ENCODE results near the gene RCBTB2.

RCBTB2 gene

GRCh38 chr13:48501705-48502104, 31.2 kb downstream of the RCBTB2 start:
- Histone ChIP-seq H3K4me3 (ENCODE audit: low read length) (no peak overlapping the region), H3K4me1 (ENCODE audit: control insufficient read depth, low read depth, low read length) (peaks cover 8% of the 10 kb centered on the region), H3K27ac (ENCODE audit: low read length) (no peak overlapping the region), H3K9ac (ENCODE audit: low read length) (no peak overlapping the region), H3K9me3 (ENCODE audit: control insufficient read depth, low read depth, low read length) (no peaks in the 10 kb centered on the region), H3K36me3 (ENCODE audit: control insufficient read depth, low read depth, low read length) (peaks cover 3% of the 10 kb centered on the region), H3K27me3 (ENCODE audit: control insufficient read depth, insufficient read depth, low read length) (no peaks in the 10 kb centered on the region)

GRCh38 chr13:48500652-48501197, 32.2 kb downstream of the RCBTB2 start:
- peaks cover 13% of the 10 kb centered on the region for H3K4me1 ChIP-seq (ENCODE audit: control insufficient read depth, low read depth, low read length)
- H3K27ac ChIP-seq (ENCODE audit: low read length) = no peak overlapping the region
- H3K9me3 ChIP-seq (ENCODE audit: control insufficient read depth, low read depth, low read length) = no peaks in the 10 kb centered on the region
- no peak overlapping the region for H3K9ac ChIP-seq (ENCODE audit: low read length)
- no peak overlapping the region for H3K4me3 ChIP-seq (ENCODE audit: low read length)
- peaks cover 3% of the 10 kb centered on the region for H3K36me3 ChIP-seq (ENCODE audit: control insufficient read depth, low read depth, low read length)
- no peaks in the 10 kb centered on the region for H3K27me3 ChIP-seq (ENCODE audit: control insufficient read depth, insufficient read depth, low read length)

- H3K9ac ChIP-seq (ENCODE audit: low read length) = no peak overlapping the region
- no peaks in the 10 kb centered on the region for H3K27me3 ChIP-seq (ENCODE audit: control insufficient read depth, insufficient read depth, low read length)
- H3K9me3 ChIP-seq (ENCODE audit: control insufficient read depth, low read depth, low read length) = no peaks in the 10 kb centered on the region
- peaks cover 3% of the 10 kb centered on the region for H3K36me3 ChIP-seq (ENCODE audit: control insufficient read depth, low read depth, low read length)
- H3K4me1 ChIP-seq (ENCODE audit: control insufficient read depth, low read depth, low read length) = peaks cover 13% of the 10 kb centered on the region
- H3K4me3 ChIP-seq (ENCODE audit: low read length) = no peak overlapping the region
- no peak overlapping the region for H3K27ac ChIP-seq (ENCODE audit: low read length)
Observed at GRCh38 chr13:48497669-48498068, 35.2 kb downstream of the RCBTB2 start.

GRCh38 chr13:48496271-48497161, 36.4 kb downstream of the RCBTB2 start:
- Histone ChIP-seq H3K4me1 (ENCODE audit: control insufficient read depth, low read depth, low read length) (peaks cover 13% of the 10 kb centered on the region), H3K9me3 (ENCODE audit: control insufficient read depth, low read depth, low read length) (no peaks in the 10 kb centered on the region), H3K36me3 (ENCODE audit: control insufficient read depth, low read depth, low read length) (peaks cover 3% of the 10 kb centered on the region), H3K27me3 (ENCODE audit: control insufficient read depth, insufficient read depth, low read length) (no peaks in the 10 kb centered on the region), H3K9ac (ENCODE audit: low read length) (no peak overlapping the region), H3K27ac (ENCODE audit: low read length) (no peak overlapping the region), H3K4me3 (ENCODE audit: low read length) (no peak overlapping the region)

GRCh38 chr13:48494874-48495273, 38.0 kb downstream of the RCBTB2 start:
- Histone ChIP-seq H3K9me3 (ENCODE audit: control insufficient read depth, low read depth, low read length) (no peaks in the 10 kb centered on the region), H3K36me3 (ENCODE audit: control insufficient read depth, low read depth, low read length) (peaks cover under 1% of the 10 kb centered on the region), H3K27ac (ENCODE audit: low read length) (no peak overlapping the region), H3K4me1 (ENCODE audit: control insufficient read depth, low read depth, low read length) (peaks cover 13% of the 10 kb centered on the region), H3K4me3 (ENCODE audit: low read length) (no peak overlapping the region), H3K9ac (ENCODE audit: low read length) (no peak overlapping the region), H3K27me3 (ENCODE audit: control insufficient read depth, insufficient read depth, low read length) (no peaks in the 10 kb centered on the region)

GRCh38 chr13:48493851-48494250, 39.0 kb downstream of the RCBTB2 start:
- no peak overlapping the region for H3K27ac ChIP-seq (ENCODE audit: low read length)
- no peaks in the 10 kb centered on the region for H3K27me3 ChIP-seq (ENCODE audit: control insufficient read depth, insufficient read depth, low read length)
- H3K9me3 ChIP-seq (ENCODE audit: control insufficient read depth, low read depth, low read length) = no peaks in the 10 kb centered on the region
- no peak overlapping the region for H3K9ac ChIP-seq (ENCODE audit: low read length)
- H3K36me3 ChIP-seq (ENCODE audit: control insufficient read depth, low read depth, low read length) = peaks cover 9% of the 10 kb centered on the region
- H3K4me3 ChIP-seq (ENCODE audit: low read length) = no peak overlapping the region
- H3K4me1 ChIP-seq (ENCODE audit: control insufficient read depth, low read depth, low read length) = peaks cover 13% of the 10 kb centered on the region

GRCh38 chr13:48493066-48493765, 39.7 kb downstream of the RCBTB2 start:
- Histone ChIP-seq H3K27me3 (ENCODE audit: control insufficient read depth, insufficient read depth, low read length) (no peaks in the 10 kb centered on the region), H3K9ac (ENCODE audit: low read length) (no peak overlapping the region), H3K4me3 (ENCODE audit: low read length) (no peak overlapping the region)

GRCh38 chr13:48492470-48493065, 40.3 kb downstream of the RCBTB2 start:
- Histone ChIP-seq H3K36me3 (ENCODE audit: control insufficient read depth, low read depth, low read length) (peaks cover 9% of the 10 kb centered on the region), H3K27ac (ENCODE audit: low read length) (no peak overlapping the region), H3K9ac (ENCODE audit: low read length) (no peak overlapping the region), H3K27me3 (ENCODE audit: control insufficient read depth, insufficient read depth, low read length) (no peaks in the 10 kb centered on the region), H3K4me1 (ENCODE audit: control insufficient read depth, low read depth, low read length) (peaks cover 13% of the 10 kb centered on the region), H3K9me3 (ENCODE audit: control insufficient read depth, low read depth, low read length) (no peaks in the 10 kb centered on the region), H3K4me3 (ENCODE audit: low read length) (no peak overlapping the region)

More at GRCh38 chr13:48493066-48493765, 39.7 kb downstream of the RCBTB2 start:
- Histone ChIP-seq H3K27ac (ENCODE audit: low read length) (no peak overlapping the region), H3K4me1 (ENCODE audit: control insufficient read depth, low read depth, low read length) (peaks cover 13% of the 10 kb centered on the region), H3K36me3 (ENCODE audit: control insufficient read depth, low read depth, low read length) (peaks cover 9% of the 10 kb centered on the region), H3K9me3 (ENCODE audit: control insufficient read depth, low read depth, low read length) (no peaks in the 10 kb centered on the region)

- no peaks in the 10 kb centered on the region for H3K27me3 ChIP-seq (ENCODE audit: control insufficient read depth, insufficient read depth, low read length)
- peaks cover 8% of the 10 kb centered on the region for H3K4me1 ChIP-seq (ENCODE audit: control insufficient read depth, low read depth, low read length)
- no peak overlapping the region for H3K9ac ChIP-seq (ENCODE audit: low read length)
- peaks cover 9% of the 10 kb centered on the region for H3K36me3 ChIP-seq (ENCODE audit: control insufficient read depth, low read depth, low read length)
- no peak overlapping the region for H3K4me3 ChIP-seq (ENCODE audit: low read length)
- no peak overlapping the region for H3K27ac ChIP-seq (ENCODE audit: low read length)
- no peaks in the 10 kb centered on the region for H3K9me3 ChIP-seq (ENCODE audit: control insufficient read depth, low read depth, low read length)
Observed at GRCh38 chr13:48492096-48492440, 40.8 kb downstream of the RCBTB2 start.

GRCh38 chr13:48491423-48492095, 41.3 kb downstream of the RCBTB2 start:
- Histone ChIP-seq H3K4me1 (ENCODE audit: control insufficient read depth, low read depth, low read length) (peaks cover 5% of the 10 kb centered on the region), H3K9me3 (ENCODE audit: control insufficient read depth, low read depth, low read length) (no peaks in the 10 kb centered on the region), H3K27me3 (ENCODE audit: control insufficient read depth, insufficient read depth, low read length) (no peaks in the 10 kb centered on the region), H3K36me3 (ENCODE audit: control insufficient read depth, low read depth, low read length) (peaks cover 9% of the 10 kb centered on the region), H3K4me3 (ENCODE audit: low read length) (no peak overlapping the region), H3K9ac (ENCODE audit: low read length) (no peak overlapping the region), H3K27ac (ENCODE audit: low read length) (no peak overlapping the region)

- Histone ChIP-seq H3K9ac (ENCODE audit: low read length) (no peak overlapping the region), H3K4me3 (ENCODE audit: low read length) (no peak overlapping the region), H3K27ac (ENCODE audit: low read length) (no peak overlapping the region), H3K36me3 (ENCODE audit: control insufficient read depth, low read depth, low read length) (peaks cover 9% of the 10 kb centered on the region), H3K4me1 (ENCODE audit: control insufficient read depth, low read depth, low read length) (no peaks in the 10 kb centered on the region), H3K27me3 (ENCODE audit: control insufficient read depth, insufficient read depth, low read length) (no peaks in the 10 kb centered on the region), H3K9me3 (ENCODE audit: control insufficient read depth, low read depth, low read length) (no peaks in the 10 kb centered on the region)
Observed at GRCh38 chr13:48490241-48490640, 42.6 kb downstream of the RCBTB2 start.
